Activated naive CD4-positive, alpha-beta T cell treated with anti-CD3 and anti-CD28 coated beads, Interleukin-2, amount 50 U/mL, for 24 hours (primary cell): Measurements from ENCODE around the gene ASNSD1.
"Not testable (repeated sequence)": the region's sequence is repeated elsewhere in the genome, so short reads cannot be mapped to it uniquely, and the experiment has no call there.

Experiments used
- H3K27ac Mint-ChIP-seq: one replicate; pipeline ENCODE4 v1.8.0; 2021; ENCODE audit warnings: mild to moderate bottlenecking, mixed read lengths
- H3K27me3 Mint-ChIP-seq: one replicate; pipeline ENCODE4 v1.8.0; 2021; ENCODE audit warnings: mixed read lengths
- H3K36me3 Mint-ChIP-seq: one replicate; pipeline ENCODE4 v1.8.0; 2021; ENCODE audit warnings: mixed read lengths
- H3K4me1 Mint-ChIP-seq: one replicate; pipeline ENCODE4 v1.8.0; 2021; ENCODE audit warnings: mixed read lengths
- H3K4me3 Mint-ChIP-seq: one replicate; pipeline ENCODE4 v1.8.0; 2021; ENCODE audit warnings: mild to moderate bottlenecking, mixed read lengths
- H3K9me3 Mint-ChIP-seq: one replicate; pipeline ENCODE4 v1.8.0; 2021; ENCODE audit warnings: mixed read lengths

Gene ASNSD1

DNA sequence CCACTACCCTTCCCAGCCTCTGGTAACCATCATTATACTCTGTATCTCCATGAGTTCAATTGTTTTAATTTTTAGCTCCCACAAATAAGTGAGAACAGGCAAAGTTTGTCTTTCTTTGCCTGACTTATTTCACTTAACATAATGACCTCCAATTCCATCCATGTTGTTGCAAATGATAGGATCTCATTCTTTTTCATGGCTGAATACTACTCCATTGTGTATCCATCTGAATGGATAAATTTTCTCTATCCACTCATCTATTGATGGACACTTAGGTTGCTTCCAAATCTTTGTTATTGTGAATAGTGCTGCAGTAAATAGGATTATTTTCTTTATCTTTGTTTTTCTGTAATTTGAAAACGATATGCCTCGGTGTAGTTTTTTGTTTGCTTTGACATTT lies 39.4 kb downstream of the ASNSD1 start:
- Mint-ChIP-seq H3K4me1 (peaks cover 3% of the 10 kb centered on the region), H3K36me3 (no peaks in the 10 kb centered on the region), H3K4me3 (no peak overlapping the region), H3K27me3 (no peaks in the 10 kb centered on the region), H3K27ac (no peak overlapping the region), H3K9me3 (no peaks in the 10 kb centered on the region)

DNA sequence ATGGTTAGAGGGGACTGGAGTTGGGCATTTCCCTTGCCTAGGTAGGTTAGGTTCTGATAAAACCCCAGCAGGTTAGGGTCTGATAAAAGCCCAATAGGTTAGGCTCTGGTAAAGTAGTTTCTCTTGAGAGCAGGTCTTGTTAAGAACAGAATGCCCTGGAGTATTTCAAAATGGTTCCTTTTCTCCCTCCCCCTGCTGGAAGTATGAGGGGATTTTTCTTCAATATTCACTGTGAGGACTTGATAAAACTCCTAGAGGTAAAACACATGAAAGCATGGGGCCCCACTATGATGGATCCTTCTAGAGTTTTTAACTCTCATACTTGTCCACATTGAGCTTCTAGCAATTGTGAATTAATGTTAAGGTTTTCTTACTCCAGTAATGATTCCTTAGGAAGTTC lies 40.8 kb downstream of the ASNSD1 start:
- peaks cover 3% of the 10 kb centered on the region for H3K4me1 Mint-ChIP-seq
- H3K27me3 Mint-ChIP-seq, result no peaks in the 10 kb centered on the region
- H3K36me3 Mint-ChIP-seq, result peaks cover 2% of the 10 kb centered on the region
- no peak overlapping the region for H3K27ac Mint-ChIP-seq
- H3K4me3 Mint-ChIP-seq, result no peak overlapping the region
- H3K9me3 Mint-ChIP-seq, result no peaks in the 10 kb centered on the region

DNA sequence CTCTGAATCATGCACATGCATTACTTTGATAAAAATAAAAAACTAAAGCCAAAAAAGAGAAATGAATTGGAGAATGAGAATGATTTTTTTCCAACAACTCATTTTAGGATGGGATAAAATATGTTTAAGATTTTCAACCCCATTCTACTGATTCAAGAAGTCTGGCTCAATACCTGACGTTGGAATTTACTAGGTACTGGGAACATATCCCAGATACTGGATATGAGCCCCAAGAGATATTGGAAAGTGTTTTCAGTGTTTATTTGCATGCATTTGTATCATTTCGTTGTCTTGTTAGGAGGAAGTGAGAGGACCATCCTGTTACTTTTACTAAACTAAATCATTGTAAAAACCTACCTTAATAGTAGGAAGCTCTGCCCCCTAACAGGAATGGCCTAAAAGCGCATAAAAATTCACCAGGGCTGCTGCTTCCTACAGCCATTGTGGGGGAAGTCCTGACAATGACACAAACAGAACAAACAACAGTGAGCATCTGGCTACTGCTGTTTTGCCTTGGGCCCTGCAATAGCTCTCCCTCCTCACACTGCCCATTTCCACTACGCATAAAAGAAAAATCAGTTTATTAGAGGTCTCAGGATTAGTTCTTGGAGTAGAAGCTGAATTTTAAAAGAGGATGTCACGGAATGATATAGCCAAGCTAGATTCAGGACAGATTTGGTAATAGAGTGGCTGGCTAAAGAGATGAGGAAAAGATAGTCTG lies 48.4 kb downstream of the ASNSD1 start:
- no peaks in the 10 kb centered on the region for H3K27me3 Mint-ChIP-seq

DNA sequence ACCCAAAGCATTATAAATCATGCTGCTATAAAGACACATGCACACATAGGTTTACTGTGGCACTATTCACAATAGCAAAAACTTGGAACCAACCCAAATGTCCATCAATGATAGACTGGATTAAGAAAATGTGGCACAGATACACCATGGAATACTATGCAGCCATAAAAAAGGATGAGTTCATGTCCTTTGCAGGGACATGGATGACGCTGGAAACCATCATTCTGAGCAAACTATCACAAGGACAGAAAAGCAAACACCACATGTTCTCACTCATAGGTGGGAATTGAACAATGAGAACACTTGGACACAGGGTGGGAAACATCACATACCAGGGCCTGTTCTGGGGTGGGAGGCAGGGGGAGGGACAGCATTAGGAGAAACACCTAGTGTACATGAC lies 56.3 kb downstream of the ASNSD1 start:
- not testable (repeated sequence) for H3K4me3 Mint-ChIP-seq, H3K27ac Mint-ChIP-seq, H3K9me3 Mint-ChIP-seq, H3K36me3 Mint-ChIP-seq, H3K4me1 Mint-ChIP-seq, H3K27me3 Mint-ChIP-seq

More for the DNA sequence above, 48.4 kb downstream of the ASNSD1 start:
- Mint-ChIP-seq H3K4me3 (no peak overlapping the region), H3K9me3 (no peaks in the 10 kb centered on the region), H3K4me1 (no peaks in the 10 kb centered on the region), H3K27ac (no peak overlapping the region), H3K36me3 (peaks cover 2% of the 10 kb centered on the region)

DNA sequence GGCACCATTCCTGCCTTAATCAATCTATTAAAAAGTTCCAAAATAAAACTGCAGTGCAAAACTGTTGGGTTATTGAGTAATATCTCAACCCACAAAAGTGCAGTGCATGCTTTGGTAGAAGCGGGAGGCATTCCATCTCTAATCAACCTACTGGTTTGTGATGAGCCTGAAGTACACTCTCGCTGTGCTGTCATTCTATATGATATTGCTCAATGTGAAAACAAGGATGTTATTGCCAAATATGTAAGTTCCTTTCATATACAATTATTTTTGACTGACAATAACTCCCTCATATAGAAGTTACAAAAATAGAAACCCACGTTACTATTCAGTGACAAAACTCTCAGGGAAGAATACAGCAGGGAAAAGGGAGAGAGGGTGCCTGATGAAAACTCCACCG lies 58.3 kb downstream of the ASNSD1 start:
- no peaks in the 10 kb centered on the region for H3K27me3 Mint-ChIP-seq
- H3K4me1 Mint-ChIP-seq, result no peaks in the 10 kb centered on the region
- no peak overlapping the region for H3K27ac Mint-ChIP-seq
- no peaks in the 10 kb centered on the region for H3K9me3 Mint-ChIP-seq
- H3K4me3 Mint-ChIP-seq, result no peak overlapping the region
- peaks cover 3% of the 10 kb centered on the region for H3K36me3 Mint-ChIP-seq
